GM13977 (cell line): ENCODE results near the gene AP3B1.

Experiments
- DNase-seq: peaks from one replicate; pipeline ENCODE4 v3.0.0; 2012; ENCODE audit warnings: low spot score
- CTCF ChIP-seq: IDR thresholded peaks from 2 replicates; pipeline ENCODE4 v1.5.1; 2012; ENCODE audit warnings: mild to moderate bottlenecking, control low read depth; ENCODE audit not compliant: insufficient read depth; ENCODE audit errors: extremely low read depth, missing control alignments
- in situ Hi-C: fragments of 300-500 bp; cut with MboI; formaldehyde crosslinking; loops from one replicate; pipeline ENCODE4 v1.12.0; 2022; ENCODE audit warnings: low sequenced_read_pairs, low pct_unique_long_range_greater_than_20kb, mixed read lengths, inconsistent platforms; ENCODE audit not compliant: unreplicated experiment

AP3B1 gene

DNA sequence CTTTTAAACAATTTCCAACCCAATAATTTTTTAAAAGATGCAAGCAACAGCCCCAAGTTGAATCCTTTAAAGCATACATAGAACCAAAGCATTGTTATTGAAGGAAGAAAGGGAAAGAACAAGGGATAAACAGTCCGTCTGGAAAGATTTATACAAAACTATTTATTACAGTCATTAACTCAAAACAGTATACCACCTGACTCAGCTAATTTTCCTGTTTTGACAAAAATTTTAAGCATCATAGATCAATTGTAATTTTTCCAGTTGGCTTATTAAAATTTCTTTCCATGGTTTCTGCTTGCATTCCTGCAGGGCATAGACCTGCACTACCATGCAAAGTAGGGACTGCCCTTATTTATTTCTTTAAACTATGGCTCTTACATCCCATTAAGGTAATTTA is 29.9 kb downstream of the AP3B1 start:
- in situ Hi-C loops: loop anchor here (25.0 kb wide), 1 partner anchor 602 kb away; no protein-coding TSS in a partner anchor
- TF ChIP-seq CTCF: no peak
- no peak for DNase-seq

DNA sequence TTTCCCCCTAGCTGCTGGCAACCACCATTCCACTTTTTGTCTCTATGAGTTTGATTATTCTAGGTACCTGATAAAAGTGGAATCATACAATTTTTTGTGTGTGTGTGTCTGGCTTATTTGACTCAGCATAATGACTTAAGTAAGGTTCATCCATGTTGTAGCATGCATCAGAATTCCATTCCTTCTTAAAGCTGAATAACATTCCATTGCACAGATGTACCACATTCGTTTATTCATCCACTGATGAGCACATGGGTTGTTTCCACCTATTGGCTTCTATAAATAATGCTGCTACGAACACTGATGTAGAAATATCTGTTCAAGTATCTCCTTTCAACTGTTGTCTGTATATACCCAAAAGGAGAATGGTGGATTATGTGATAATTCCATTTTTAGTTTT is 33.7 kb downstream of the AP3B1 start:
- in situ Hi-C loops: loop anchor here (25.0 kb wide), 1 partner anchor 598 kb away; no protein-coding TSS in a partner anchor
- TF ChIP-seq CTCF: no peak
- DNase-seq: no peak

GRCh38 chr5:78253201-78253600 is 41.3 kb downstream of the AP3B1 start:
- in situ Hi-C loops: loop anchor here (25.0 kb wide), 1 partner anchor 591 kb away; no protein-coding TSS in a partner anchor
- DNase-seq: no peak
- no peak for TF ChIP-seq CTCF

DNA sequence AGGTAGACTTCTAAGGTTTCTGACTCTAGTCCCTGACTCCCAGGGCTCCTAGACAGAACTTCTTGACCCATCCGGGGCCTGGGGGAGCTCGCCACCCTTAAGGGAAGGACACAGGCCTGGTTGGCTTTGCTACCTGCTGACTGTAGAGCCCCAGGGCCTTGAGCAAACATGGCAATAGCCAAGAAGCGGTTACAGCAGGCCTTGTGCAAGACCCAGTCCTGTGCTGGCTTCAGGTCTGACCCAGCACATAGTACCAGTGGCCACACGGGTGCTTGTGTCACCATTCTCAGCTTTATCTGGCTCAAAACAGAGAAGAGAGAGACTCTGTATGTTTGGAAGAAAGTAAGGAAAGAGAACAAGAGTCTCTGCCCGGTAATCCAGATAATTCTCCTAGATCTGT is 41.8 kb downstream of the AP3B1 start:
- TF ChIP-seq CTCF: no peak
- no peak for DNase-seq
- in situ Hi-C loops: loop anchor here (25.0 kb wide), 1 partner anchor 590 kb away; no protein-coding TSS in a partner anchor

DNA sequence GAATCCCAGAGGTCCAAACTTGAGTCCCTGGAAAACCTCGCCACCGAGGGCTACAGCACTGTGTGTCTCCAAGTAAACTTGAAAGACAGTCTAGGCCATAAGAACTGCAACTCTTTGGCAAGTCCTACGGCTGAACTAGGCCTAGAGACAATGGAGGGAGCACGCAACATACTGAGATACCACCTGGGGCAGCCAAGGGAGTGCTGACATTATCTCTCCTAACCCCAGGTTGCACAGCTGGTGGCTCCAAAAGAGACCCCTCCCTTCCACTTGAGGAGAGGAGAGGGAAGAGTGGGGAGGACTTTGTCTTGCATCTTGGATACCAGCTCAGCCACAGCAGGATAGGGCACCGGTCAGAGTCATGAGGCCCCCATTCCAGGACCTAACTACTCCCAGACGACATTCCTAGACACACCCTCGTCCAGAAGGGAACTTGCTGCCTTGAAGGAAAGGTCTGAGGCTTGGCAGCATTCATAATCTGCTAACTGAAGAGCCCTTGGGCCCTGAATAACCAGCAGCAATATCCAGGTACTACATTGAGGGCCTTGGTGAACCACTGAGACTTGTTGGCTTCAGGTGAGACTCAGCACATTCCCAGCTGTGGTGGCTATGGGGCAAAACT is 42.7 kb downstream of the AP3B1 start:
- DNase-seq: no peak
- in situ Hi-C loops: loop anchor here (25.0 kb wide), 1 partner anchor 589 kb away; no protein-coding TSS in a partner anchor
- TF ChIP-seq CTCF: no peak

GRCh38 chr5:78245136-78245535 is 49.4 kb downstream of the AP3B1 start:
- in situ Hi-C loops: no loop called here

More at GRCh38 chr5:78245136-78245535, 49.4 kb downstream of the AP3B1 start:
- no peak for DNase-seq
- TF ChIP-seq CTCF: no peak
